ENCODE measurements around the gene HLCS.

The HLCS gene

DNA sequence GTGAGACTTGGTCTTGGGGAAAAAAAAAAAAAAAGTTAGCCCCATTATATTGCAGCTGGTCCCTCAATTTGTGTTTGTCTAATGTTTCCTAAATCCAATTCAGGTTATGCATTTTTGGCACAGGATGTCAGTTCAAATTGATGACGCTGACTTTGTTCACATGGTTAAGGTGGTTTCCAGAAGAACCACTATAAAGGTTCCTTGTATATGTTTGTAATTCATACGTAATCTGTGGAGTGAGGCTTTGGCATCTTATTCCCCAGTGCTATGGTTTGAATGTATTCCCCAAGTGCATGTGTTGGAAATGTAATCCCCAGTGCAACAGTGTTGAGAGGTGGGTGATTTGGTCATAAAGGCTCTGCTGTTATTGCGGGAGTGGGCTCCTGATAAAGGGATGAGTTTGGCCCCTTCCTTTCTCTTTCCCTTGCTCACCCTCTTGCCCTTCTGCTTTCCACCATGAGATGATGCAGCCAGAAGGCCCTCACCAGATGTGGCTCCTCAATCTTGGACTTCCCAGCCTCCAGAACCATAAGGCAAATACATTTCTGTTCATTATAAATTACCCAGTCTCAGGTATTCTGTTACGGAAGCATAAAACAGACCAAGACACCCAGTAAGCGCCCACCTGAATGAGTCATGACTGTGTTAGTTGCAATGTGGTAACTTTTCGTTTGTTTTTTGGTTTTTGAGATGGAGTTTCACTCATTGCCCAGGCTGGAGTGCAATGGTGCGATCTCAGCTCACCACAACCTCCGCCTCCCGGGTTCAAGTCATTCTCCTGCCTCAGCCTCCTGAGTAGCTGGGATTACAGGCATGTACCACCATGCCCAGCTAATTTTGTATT lies 19.5 kb upstream of the HLCS start:
- no peak for DNase-seq

DNA sequence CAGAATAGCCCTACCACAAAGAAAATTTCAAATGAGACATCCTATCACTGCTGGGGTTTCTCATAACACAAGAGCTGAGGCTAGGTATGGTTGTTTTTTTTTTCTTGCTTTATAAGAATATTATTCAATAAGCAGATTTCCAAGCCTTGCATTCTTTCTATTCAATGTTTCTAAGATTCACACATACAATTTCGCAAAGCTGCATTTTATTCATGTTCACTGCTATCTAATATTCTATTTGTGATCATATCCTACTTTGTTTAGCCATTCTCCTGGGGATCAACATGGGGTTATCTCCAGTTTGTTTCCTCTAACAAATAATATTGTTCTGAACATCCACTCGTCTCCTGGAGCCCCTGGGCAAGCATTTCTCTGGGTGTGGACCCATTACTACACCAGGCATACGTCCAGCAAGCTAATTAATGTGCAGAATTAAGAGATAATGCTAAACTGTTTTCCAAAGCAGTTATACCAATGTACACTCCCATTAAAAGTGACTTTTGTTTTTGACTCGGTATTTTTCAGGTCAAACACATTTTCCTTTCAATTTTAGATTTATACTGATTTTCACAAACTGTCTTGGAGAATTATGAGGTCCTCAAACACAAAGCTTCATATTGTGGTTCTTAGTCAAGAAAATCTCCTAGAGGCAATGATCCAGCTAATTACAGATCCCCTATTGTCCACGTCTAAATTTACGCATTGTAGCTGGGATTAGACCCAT lies 15.7 kb upstream of the HLCS start:
- no peak for DNase-seq

DNA sequence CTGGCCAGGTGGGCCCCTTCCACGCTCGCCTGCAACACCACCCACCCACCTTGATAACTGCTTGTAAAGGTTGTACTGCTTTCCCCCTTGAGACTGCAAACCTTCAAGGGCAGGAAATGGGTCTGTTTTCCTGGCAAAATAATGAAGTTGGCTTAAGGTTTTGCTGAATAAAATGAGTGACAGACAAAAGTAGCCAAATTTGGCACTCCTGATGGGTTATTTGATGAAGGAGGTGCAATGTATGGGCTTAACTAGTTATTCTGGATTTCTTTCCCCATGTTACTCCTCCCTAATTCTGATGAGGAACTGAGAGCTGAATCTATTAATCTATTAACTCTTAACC lies 14.6 kb upstream of the HLCS start:
- no peak for DNase-seq

DNA sequence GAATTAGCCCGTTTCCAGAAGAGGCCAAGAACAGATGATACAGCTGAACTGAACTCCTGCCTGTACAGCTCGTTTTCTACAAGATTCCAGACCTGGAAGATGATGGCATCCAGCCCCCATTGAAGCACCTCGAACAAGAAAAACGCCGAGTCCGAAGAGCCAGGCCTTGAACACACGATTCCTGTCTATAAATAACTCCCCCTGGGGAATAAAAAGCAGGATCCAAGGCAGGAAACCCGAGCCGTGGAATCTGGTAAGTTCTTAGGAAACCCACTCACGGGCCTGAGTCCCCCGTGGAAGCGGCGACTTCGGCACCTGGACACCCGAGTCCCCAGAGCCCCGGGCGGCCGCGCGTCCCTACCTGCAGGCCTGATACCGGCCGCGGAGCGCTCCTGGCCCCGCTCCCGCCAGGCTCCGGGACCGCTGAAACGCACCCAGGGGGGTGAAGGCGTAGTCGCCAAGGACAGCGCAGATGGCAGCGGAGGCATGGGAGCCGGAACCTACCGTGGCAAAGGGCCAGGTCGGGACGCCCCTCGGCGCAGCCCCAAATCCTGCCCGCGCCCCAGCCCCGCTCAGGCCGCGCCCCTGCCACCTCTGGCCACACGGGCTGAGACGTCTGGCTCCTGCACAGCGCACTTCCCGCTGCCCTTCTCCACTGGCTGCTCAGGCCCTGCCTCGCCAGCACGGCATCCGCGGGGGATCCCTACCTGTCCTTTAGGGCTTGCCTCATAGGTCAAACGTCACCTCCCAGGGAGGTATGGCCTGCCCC lies 14.0 kb upstream of the HLCS start:
- no peak for DNase-seq

DNA sequence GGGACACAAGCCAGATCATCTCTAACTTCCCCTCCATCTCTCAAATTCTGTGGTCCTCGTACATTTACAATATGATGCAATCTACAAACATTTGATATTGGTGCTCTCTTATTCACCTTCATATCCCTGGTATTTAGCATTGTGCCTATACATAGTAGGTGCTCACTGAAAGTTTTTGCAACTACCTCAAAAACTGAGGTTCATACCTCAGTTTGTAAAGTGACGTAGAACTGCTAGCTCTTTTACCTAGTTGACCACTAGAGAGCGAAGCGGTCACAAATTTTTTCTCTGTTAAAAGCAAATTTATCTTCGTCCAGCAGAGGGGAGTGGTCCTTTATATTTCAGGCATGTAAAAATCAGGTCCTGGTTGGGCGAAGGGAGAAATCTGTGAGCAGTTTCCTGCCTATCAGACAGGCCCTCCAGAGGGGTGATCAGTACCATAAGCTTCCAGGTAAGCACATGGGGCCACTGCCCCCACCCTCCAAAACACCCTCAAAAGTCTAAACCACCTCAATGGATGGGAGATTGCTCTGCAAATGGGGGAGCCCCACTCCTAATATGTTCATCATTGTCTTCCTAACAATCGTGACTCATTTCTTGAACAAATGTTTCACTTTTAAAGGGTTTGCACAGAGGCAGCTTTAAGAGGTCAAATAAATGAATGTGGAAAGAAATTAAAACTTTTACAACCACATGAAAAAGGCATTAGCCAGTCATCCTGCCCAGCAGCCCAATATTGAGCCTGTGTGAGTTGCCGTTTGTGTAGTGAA lies 10.6 kb upstream of the HLCS start:
- peak in 1 of 2 donors; percentile 17 for DNase-seq

DNA sequence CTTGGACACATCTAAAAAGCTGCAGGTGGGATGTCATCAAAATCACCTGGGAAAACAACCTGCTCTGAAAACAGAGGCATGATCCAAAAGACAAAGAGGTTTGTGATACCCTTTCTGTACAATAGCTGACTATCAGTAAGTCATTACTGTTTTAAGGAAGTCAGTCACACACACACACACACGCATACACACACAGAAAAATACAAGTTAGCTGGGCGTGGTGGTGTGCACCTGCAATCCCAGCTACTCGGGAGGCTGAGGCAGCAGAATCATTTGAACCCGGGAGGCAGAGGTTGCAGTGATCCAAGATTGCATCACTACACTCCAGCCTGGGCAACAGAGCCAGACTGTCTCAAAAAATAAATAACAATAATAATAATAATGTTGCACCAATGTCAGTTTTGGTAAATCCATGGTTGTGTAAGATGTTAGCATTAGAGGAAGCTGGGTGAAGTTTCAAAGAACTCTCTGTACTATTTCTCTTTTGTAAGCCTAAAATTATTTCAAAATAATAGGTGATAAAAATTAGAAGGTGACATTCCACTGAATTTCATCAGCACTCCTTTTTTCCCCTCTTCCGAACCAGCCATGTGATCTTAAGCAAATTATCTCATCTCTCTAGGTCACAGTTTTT lies 9.9 kb upstream of the HLCS start:
- DNase-seq, result no peak

DNA sequence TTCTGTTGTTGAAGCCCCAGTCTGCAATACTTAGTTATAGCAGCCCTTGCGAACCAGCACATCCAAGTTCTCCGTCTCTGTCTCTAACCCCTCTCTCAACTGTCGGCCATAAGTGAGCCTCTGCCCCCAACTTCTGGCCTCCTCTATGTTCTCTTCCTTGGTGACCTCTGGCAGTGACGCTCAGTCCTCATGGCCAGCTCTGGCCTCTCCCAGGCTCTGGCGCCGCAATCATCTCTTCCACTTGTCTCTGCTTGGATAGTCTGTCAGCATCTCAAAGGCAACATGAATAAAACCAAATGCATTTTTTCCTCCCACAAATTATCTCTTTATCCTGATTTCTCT lies 8.4 kb upstream of the HLCS start:
- DNase-seq, result no peak

DNA sequence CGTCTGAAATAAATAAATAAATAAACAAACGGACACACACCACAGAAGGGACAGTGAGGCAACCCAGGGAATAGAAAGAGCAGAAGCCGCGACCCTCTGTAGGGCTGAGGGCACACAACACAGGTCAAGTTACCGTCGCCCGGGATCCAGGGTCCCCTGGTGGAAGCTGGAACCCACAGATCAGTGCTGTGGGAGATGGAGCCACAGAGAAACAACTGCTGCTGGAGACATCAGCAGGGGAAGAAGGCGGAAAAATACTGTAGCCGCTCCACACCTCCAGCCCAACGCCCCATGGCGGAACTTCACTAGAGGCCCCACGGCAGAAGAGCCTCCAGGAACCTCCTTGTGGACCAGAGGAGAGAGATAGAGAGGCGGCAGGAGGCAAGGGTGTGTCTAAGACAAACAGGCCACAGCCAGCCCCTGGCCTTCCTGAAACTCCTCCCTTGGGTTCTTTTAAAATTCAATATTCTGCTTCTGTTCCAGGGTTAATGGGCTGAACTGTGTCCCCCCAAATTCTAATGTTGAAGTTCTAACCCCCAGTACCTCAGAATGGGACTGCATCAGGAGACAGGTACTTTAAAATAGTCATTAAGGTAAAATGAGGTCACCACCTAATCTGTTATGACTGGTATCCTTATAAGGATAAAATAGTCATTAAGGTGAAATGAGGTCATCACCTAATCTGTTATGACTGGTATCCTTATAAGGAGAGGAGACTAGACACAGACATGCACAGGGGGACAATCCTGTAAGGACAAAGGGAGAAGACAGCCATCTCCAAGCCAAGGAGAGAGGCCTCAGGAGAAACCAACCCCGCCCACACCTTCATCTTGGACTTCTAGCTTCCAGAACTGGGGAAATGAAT lies 7.7 kb upstream of the HLCS start:
- no peak for DNase-seq

DNA sequence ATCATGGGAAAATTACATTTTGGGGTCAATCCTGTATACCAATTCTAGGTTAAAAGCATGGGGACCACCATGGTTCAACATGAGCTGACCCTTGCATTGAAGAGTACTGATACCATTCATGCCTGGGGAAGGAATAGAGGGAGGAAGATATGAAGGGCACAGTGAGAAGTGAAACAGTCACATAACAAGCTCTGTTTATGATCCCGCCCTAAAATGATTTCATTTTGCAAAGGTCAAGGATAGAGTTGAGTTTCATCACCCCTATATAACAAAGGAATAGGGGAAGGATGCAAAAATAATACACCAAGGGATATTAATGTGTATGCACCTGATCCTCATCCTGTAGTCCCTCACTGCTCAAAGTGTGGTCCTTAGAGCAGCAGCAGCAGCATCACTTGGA lies 2.5 kb upstream of the HLCS start:
- DNase-seq, result no peak

DNA sequence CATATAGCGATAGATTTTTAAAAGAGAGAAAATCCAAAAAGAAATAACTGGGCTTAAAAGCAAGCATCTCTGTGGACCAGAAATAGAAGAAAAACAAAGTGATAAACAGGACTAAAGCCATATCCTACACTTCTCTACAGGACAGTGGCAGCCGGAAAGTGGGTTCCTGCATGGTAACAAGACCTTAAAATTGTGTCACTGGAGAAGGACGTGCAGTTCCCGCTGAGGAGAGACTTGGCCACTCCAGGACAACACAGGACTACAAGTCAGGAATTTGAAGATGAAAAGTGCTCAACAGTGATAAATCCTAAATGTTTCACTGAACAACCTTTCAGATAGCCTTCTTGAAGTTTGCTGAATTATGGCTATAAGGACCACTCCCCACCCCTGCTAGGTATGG lies 1.9 kb upstream of the HLCS start:
- no peak for DNase-seq

DNA sequence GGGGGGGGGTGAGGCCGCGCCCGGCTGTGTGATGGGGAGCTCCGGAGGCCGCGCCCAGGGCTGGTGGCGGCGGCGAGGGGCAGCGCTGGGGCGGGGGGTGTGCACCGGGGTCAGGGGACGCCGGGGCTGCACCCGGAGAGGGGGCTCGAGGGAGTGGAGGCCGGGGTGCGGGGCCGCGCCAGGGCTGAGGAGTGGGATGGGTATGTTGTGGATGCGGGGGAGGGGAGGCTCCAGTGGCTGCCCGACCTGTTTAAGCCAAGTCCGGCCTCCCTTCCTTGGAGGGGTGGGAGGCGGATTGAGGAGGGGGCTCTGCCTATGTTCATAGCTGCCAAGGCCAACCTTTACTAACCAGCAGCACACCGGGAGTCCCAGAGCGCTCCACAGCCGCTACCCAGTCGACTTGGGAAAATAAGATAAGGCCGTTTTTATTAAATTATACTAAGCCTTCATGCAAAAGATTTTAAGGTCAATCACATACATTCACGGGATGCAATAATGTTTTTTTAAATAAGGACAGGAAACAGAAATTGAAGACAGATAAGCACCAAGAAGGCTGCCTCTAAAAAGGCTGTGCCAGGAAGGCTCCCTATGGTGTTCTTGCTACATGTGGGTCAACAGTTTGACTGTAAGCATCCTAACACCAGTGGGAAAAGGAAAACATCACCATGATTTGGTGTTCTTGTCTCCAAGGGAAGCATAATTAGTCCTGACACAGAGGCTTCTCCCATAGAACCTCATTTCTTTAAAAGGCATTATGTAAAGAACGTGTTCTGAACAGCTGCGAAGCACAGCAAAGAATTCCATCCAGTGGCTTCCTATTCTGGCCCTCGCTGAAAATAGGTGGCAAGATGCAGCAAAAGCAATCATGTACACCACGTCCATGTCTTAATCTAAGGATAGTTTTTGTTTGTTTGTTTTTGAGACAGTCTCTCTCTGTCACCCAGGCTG lies 626 bp upstream of the HLCS start:
- no peak for DNase-seq

DNA sequence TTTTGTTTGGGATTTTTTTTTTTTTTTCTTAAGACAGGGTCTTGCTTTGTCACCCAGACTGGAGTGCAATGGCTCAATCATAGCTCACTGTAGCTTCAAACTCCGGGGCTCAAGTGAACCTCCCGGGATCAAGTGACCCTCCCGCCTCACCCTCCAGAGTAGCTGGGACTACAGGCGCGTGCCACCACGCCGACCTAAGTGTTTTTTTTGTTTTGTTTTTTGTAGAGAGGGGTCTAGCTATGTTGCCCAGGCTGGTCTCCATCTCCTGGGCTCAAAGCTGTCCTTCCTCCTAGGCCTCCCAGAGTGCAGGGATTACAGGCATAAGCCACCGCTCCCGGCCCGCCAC lies 776 bp downstream of the HLCS start:
- no peak for DNase-seq

DNA sequence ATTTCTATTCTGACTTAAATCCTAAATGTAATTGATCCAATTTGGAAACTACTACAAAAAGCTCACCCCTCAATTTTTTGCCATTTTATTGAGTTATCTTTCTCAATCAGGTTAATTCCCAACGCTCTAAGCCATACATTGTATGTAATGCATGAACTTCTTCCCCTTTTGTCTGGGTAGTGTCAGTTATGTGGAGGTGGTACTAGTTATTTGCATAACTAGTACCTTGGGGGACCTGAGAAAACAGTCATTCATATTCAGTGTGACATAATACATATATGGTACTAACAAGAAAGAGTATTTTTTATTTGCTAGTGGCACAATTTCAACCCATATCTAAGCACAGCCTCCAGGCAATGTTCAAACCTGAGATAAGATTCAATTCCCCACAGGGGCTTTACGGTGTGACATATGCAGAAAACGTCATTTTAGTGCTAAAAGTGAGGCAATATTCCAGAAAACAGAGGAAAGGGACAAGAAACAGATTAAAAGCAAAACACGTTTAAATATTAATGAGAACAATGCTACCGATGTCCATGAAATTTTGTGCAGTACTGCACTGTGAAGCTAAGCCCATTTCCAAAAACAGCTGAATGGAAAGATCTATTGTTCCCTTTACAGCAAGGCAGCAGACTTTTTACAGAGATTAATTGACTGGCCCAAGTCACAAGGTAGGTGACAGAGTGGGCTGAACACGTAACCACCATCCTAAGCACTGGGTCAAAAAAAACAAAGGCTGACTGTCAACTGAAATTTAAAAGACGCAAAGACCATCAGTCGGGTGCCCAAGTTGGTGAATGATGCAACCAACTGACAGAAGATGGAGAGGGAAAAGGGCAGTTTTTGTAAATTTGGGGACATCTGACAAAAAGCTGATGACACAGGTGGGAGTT lies 1.4 kb downstream of the HLCS start:
- DNase-seq, result no peak

DNA sequence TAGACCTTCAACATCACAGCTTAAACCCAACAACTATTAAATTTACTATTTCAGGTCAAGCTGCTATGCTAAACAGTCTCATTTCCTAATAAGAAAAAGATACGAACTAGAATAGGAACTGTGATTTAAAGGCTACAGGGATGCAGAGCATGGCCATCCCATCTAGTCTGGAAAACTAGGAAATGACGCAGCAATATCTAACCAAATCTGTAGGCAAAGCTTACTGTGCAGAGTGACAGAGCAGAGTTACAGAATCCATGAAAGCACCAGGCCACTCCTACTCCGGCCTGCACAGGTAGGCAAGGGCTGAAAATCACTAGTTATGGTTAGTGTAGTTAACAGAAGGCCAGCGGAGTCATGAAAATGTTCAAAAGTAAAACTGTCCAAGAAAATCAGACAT lies 2.1 kb downstream of the HLCS start:
- no peak for DNase-seq

DNA sequence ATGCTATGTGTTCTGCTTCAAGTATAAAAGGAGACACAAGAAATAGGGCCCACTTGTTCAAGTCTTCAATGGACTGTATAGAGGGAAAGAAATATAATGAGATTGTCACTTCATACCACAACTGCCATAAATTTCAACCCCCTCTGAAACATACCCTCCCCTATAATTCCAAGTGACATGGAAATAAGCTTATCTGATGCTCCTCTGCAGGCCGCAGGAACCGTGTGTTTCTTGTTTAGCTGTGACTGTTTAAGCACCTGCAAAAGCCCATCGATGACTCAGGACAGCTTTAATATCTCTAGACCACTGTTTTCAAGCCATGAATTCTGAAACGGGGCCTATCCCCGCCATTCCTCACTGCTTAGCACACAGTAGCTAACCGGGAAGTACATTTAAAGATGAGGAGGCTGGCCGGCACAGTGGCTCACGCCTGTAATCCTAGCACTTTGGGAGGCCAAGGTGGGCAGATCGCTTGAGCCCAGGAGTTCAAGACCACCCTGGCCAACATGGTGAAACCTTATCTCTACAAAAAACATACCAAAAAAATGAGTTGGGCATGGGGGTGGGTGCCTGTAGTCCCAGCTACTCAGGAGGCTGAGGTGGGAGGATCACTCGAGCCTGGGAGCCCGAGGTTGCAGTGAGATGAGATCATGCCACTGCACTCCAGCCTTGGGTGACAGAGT lies 4.2 kb downstream of the HLCS start:
- DNase-seq, result no peak

DNA sequence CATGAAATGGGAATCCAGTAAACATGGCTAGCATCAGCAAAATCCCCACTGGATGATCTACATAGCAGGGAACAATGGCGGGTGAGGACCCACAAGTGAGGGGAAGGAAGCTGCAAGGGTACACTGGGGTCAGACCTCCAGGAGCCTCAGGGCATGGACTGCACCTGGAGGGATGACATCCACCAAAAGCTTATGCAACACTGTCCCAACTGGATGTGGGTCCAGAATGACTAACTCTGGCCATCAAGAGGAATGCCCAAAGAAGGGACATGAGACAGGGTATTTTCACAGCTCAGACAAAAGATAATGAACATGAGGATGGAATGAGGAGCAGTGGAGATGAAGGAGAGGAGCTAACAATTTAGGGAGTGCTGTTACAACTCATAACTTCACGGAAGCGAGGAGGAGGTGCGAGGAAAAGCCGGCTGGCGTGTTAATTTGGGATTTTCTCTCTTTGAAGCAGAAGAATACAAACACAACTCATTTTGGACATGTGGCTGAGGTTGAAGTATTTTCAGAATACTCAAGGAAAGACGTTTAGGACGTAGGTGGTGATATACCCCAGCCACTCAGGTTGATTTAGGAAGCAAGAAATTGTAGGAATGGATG lies 5.7 kb downstream of the HLCS start:
- no peak for DNase-seq

DNA sequence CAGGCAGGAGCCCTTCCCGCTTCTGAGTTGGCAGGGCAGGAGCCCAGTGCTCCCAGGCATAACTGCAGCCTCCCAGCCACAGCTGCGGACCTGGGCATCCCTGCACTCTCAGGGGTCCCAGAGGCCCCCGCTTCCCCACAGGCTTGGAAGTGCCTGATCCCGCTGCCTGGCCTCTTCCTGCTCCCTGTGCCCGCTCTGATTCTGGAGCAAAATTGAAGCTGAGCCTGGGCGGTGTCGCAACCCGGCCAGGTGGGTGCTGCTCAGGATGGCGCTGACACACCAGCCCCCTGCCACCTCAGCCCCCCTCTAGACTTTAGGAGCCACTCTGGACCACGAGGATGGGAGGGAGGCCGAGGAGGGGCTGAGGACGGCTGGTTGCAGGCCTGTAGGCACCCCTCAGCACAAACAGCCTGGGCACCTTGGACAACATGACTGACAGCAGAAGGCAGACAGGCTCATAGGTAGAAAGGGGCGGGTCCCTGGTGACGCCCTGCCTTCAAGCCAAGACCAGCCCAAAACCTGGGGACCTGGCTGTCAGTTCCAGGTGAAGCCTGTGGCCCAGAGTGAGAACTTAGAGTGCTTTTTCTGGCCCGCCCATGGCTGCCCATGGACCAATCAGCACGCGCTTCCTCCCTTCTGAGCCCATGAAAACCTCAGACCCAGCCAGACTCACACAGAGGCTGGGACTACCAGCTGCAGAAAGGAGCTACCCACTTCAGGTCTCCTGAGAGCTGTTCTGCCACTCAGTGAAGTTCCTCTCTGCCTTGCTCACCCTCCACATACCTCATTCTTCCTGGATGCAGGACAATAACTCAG lies 7.2 kb downstream of the HLCS start:
- DNase-seq, result no peak

DNA sequence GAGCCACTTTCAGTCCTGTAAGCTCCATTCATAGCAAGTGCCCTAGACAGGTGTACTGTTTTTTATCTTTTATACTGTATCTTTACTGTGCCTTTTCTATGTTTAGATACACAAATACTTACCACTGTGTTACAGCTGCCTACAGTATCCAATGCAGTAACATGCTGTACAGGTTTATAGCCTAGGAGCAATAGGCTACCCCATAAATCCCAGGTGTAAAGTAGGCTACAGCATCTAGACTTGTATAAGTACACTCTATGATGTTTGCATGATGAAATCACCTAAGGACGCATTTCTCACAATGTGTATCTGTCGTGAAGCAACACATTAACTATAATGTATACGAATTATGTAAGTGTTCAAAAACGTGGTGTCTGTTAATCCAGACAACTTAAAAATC lies 10.7 kb downstream of the HLCS start:
- no peak for DNase-seq
